Activated naive CD4-positive, alpha-beta T cell treated with Interleukin-2 at 50 U/mL for 16 hours (primary cell): Measurements from ENCODE around the gene SMYD3.
"Not testable (repeated sequence)": the region's sequence is repeated elsewhere in the genome, so short reads cannot be mapped to it uniquely, and the experiment has no call there.

Experiments used
- DNase-seq: peaks from one replicate; pipeline ENCODE4 v3.0.0-alpha.2; 2020

SMYD3 gene

DNA sequence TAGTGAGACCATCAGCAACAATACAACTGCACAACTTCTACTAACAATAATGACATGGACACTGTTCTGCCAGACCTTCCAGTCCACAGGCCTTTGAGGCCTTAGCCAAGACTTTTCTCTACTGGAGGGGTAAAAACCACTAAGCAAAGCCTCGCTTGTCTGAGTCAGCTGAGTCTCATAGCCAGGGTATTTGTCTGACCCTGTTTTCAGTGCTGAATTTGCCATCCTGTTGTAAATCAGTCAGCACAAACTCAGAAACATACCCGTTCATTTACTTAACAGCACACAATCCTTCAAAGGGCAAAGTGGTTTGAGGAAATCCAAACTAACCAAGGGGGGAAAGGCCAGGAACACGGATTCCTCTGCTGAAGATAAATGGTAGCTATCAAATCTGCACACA is 537.8 kb downstream of the SMYD3 start:
- no peak for DNase-seq

- DNase-seq: no peak
These were observed 538.3 kb downstream of the SMYD3 start for GRCh38 chr1:245968775-245969174.

DNA sequence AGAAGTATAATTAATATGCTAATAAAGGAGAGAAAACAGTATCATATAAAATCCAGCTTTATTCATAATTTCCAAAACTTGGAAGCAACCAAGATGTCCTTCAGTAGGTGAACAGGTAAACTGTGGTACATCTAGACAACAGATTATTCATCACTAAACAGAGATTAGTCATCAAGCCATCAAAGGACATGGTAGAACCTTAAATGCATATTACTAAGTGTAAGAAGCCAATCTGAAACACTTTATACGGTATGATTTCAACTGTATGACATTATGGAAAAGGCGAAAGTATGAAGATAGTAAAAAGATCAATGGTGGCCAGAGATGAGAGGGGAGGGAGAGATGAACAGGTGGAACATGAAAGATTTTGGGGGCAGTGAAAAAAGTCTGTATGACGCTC is 541.7 kb downstream of the SMYD3 start:
- DNase-seq: no peak

GRCh38 chr1:245963649-245964048 is 543.4 kb downstream of the SMYD3 start:
- no peak for DNase-seq

DNA sequence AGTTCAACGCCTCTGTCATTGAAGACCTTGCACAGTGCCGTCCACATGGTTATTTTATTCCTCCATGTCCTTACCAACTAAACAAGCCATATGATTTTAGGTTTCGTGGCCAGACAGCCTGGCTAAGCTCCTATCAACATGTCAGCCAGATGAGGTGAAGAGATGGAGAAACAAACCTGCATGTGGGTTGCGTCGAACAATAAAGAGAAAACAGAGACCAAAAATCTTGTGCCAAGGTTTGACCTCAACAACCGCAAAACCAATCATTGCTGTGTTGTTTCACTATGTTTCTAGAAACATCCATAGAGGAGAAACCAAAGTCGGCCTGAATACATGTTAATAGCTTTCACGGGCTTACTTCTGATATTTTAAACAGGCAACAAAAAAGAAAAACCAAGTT is 544.6 kb downstream of the SMYD3 start:
- DNase-seq: no peak

DNA sequence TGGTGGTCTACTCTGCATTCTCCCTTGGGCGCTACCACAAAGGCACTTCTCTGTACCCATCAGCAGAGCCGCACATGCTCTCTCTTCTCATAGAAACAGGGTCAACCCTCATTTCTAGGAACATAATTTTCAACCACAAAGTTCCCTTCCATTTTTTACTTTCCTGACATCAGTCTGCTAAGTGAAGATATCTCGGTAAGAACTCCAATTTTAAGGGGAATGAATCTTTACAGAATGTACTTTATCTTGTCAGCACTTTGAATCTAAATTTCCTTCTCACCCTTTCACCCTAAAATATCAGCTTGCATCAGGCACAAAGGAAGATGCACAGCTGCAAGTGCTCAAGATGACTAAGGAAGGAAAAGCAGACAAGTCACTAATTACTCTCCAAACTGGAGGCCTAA is 545.9 kb downstream of the SMYD3 start:
- DNase-seq: no peak

DNA sequence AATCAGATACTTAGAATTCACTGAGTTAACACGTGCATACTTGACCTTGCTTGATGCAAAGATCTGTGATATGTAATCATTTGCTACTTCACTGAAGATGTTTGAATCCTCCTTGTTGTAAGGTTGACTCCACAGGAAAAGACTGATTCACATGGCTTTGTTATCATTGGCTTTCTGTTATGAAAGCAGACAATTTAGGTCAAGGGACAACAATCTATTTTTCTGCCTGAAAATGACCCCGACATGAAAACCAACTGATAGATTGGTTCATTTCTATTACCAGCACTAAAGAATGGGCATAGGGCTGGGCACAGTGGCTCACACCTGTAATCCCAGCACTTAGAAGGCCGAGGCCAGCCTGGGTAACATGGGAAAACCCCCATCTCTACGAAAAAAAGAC is 546.9 kb downstream of the SMYD3 start:
- no peak for DNase-seq

DNA sequence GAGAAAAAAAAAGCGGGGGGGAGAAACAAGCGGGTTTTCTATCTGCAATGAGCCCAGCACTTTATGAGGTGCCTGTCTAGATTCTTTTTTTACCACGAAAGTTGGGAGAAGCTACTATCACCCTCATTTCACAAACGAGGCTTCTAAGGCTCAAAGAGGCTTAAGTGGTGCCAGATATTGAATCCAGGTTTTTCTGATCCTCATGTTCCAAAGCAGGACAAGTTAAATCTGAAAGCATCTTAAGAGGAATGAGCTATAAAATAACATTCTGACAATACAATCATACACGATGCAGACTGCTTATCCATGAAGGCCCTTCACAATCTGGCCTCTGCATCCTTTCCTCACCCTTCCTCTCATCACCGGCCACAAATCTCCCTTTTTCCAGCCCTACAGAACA is 549.1 kb downstream of the SMYD3 start:
- DNase-seq: no peak

DNA sequence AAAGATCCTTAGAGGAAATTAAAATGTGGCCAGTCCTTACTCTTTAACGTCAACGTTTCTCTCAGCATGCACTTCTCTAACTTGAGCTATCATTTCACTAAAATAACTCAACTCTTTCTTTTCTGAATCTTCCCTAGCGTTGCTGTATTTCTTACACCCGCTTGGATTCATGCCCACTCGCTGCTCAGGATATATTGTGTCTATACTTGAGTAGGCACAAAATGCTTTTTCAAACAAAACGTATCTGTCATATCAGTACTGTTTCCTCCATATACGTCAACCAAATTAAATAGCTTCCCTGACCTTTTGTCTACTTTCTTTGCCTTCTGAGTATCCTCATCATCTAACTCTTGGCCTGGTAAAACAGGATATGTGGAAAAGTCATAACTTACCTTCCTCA is 549.7 kb downstream of the SMYD3 start:
- DNase-seq: no peak

DNA sequence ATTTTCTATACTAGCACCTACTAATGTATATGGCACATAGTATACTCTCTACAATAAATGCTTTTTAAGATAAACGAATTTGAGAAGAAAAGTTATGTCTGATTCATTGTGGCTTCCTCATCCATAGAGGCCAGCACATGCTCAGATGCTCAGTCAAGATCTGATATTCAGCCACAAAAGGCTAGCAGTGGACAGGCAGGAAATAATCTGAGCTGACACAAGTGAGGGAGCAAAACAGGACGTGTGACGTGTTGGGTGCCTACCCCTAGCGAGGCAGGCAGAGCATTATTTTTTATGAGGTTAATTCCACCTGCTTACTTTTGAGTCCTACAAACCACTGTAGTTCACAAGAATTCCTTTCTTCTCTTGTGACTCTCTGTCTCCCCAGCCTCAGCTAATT is 550.9 kb downstream of the SMYD3 start:
- peak; percentile 12 for DNase-seq

- DNase-seq: no peak
These were observed 553.0 kb downstream of the SMYD3 start for GRCh38 chr1:245953876-245954660.

GRCh38 chr1:245952383-245953026 is 554.6 kb downstream of the SMYD3 start:
- DNase-seq: no peak

DNA sequence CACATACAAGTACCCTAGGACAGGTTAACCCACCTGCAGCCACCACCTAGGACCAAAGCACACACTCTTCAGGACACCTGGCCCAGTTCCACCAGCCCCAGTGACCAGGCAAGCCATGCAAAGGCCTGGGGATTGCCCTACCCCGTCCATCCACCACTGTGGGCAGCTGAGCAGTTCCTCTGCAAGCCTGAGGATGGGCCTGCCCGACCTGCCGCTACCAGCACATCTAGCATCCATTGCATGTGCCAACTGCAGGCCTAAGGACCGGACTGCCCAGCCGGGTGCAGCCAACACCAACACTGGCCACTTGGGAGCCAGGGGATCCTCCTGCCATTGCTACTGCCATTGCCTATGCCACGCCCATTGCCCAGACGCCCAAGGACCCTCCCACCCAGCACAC is 558.3 kb downstream of the SMYD3 start:
- no peak for DNase-seq

GRCh38 chr1:245946905-245947304 is 560.2 kb downstream of the SMYD3 start:
- DNase-seq: no peak

DNA sequence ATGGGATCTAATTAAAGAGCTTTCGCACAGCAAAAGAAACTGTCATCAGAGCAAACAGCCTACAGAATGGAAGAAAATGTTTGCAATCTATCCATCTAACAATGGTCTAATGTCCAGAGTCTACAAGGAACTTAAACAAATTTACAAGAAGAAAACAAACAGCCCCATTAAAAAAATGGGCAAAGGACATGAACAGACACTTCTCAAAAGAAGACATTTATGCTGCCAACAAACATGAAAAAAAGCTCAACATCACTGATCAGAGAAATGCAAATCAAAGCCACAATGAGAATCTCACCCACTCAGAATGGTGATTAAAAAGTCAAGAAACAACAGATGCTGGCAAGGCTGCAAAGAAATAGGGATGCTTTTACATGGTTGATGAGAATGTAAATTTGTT is 561.9 kb downstream of the SMYD3 start:
- DNase-seq: not testable (repeated sequence)

- DNase-seq: no peak
These were observed 564.2 kb downstream of the SMYD3 start for GRCh38 chr1:245942856-245943255.

- DNase-seq: not testable (repeated sequence)
These were observed 565.3 kb downstream of the SMYD3 start for GRCh38 chr1:245941771-245942170.

GRCh38 chr1:245939756-245940345 is 567.2 kb downstream of the SMYD3 start:
- no peak for DNase-seq

- DNase-seq: no peak
These were observed 569.0 kb downstream of the SMYD3 start for GRCh38 chr1:245938046-245938435.

GRCh38 chr1:245937316-245938045 is 569.6 kb downstream of the SMYD3 start:
- no peak for DNase-seq

DNA sequence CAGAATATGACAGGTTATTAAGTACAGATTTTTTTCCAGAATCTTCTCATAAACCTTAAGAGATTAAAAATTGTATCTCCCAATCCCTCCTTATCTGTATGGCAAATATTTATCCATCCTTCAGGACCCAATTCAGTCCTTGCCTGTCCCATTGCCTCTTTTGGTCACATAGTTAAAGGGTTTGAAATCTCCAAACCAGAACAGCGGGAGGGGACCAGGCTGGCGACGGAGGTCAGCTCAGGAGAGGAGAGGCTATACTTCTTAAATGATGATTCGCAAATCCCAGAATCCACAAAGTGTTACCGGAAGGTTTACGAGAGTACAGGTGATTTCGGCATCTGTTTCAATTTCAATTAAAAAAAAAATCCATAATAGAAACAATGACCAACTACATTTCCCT is 572.7 kb downstream of the SMYD3 start:
- no peak for DNase-seq

DNA sequence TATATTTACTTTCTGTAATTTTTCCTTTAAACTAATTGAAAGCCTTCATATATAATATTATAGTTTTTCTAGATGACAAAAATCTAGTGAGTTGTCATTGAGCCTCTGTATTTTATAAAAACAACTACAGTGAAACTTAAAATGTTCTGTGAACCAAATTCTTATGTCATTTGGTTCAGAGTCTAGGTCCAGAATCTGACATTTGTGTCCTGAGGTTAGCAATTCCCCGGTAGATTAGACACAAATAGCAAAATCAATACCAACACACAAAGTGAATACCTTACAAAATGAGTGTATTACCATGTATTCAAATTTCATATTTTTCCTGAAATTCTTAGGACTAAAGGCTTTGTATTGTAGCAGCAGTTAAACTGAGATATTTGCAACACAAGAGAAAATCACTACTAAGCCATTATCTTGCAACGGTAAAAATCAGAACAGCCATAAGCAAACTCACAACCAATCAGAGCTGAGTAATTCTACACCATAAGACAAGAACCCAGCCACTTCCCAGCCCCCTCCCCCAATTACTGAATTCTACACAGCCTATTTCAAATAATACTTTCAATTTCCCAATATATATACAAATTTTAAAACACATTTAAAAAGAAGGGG is 573.5 kb downstream of the SMYD3 start:
- DNase-seq: no peak

- DNase-seq: no peak
These were observed 574.6 kb downstream of the SMYD3 start for GRCh38 chr1:245932302-245932972.
